GM19463 (cell line): ENCODE data around the gene DCP1B.
A peak's percentile ranks its signal among the peaks of the same experiment; 100 is the strongest.
"Not testable (repeated sequence)": the region's sequence is repeated elsewhere in the genome, so short reads cannot be mapped to it uniquely, and the experiment has no call there.

Experiments
- ATAC-seq: cut with Tn5 transposase; IDR thresholded peaks from one replicate; pipeline ENCODE4 v1.9.1; 2021; ENCODE audit warnings: mild to moderate bottlenecking, moderate library complexity; ENCODE audit not compliant: unreplicated experiment

DCP1B gene

DNA sequence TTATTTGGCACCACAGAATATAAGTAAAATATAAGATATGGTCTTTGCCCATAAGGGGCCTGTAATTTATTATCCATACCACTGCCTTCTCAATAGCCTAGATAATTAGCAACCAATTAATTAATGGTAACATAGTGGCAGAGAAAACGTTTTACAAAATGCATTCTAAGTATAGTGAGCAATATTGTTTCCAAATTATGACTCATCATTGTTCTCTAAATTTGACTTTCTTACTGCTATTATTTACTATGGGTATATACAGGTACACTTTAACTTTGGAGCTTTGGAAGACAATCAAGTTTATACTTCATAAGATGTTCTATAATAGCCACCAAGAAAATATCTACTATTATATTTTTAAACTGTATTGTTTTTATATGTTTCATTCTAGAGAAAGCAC is 26.7 kb downstream of the DCP1B start:
- no peak for ATAC-seq

DNA sequence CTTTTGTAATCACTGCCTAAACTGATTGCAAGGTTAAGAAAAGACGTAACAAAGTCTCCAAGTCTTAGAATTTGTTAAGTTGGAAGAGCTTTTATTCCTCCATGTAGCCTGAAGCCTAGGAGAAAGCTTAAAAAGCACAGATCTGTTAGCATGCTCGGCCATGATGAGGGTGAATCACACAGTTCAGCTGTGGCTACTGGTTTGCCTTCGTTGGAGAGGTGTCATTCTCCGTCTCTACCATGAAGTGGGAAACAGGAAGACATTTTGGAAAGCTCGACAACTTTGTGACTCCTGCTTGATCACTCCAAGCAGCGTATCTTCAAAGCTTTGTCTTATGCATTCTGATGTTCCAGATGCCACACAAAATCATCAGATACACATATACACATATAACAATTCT is 27.1 kb downstream of the DCP1B start:
- ATAC-seq, result no peak

DNA sequence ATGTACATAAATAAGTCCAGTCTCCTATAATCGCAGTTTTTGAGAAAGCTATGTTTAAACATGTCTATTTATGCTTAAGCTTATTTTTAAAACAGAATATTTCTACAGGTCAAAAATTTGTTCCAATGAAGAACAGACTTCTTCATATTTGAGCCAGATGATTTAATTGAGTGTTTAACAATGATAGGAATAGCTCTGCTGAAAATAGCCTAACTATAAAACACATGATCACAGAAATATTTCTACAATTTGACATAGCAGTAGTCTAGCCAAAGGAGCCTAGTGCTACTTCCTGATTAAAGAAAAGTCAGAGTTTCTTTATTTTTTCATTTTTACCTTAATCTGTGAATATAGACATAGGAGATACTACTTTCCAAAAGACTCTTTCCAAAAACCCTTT is 29.4 kb downstream of the DCP1B start:
- ATAC-seq, result no peak

DNA sequence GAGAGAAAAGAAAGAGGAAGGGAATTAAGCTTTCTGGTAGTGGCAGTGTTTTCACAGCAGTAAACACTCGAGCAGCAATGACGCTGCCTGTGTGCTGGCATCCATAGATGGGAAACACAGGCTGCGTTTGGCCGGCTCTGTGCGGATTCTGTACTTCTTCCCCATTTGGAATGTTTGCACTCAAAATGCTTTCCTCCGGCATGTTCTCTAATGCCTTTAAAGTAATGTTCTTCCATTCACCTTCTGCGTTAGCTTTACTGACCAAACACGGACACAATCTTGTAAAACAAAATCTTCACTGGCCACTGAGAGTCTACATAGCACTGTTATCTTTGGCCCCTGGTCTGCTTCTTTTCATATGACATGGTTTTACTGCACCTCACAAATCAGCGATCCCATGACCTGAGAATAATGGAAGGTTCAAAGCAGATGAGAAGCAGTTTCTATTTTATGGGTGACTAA is 31.4 kb downstream of the DCP1B start:
- ATAC-seq, result no peak

DNA sequence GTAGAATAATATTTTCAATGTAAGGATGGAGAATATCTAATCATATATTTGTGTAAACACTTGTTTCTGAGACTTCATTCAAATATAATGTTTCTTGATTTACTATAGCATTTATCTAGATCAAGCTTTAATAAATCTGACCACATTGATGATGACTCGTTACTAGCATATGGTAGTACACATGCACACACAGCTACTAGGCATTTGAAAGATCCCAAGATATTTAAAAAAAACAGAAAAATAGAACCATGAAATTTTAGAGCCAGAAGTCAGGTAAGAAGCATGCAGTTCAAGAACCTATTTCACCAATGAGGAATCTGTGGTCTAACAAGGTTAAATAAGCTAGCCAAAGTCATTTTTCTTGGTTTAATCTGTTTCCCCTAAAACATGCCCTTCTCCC is 32.0 kb downstream of the DCP1B start:
- ATAC-seq, result no peak

DNA sequence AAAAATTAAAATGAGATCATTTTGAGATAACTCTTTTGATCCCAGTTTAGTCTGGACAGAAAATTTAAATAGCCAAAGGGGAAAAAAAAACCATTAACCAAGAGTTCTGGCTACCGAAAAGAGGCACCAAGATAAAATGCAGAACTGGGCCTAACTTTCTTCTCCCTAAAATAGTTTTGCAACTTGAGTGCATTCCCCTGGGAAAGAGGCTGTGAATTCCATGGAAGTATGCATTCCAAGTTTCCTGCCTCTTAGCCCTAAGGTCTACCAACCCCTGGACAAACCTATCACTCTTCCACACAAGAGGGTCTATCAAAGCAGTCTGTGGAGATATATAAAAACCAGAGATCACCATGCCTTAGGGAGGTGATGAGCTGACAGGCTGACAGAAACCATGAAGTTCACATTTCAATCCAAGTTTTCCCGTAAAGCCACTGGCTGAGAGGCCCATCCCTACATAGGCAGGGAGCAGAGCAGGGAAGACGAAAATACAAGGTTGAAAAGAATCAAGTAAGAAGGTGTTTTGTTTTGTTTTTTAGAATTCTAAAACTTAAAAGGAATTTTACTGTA is 33.8 kb downstream of the DCP1B start:
- ATAC-seq, result no peak

DNA sequence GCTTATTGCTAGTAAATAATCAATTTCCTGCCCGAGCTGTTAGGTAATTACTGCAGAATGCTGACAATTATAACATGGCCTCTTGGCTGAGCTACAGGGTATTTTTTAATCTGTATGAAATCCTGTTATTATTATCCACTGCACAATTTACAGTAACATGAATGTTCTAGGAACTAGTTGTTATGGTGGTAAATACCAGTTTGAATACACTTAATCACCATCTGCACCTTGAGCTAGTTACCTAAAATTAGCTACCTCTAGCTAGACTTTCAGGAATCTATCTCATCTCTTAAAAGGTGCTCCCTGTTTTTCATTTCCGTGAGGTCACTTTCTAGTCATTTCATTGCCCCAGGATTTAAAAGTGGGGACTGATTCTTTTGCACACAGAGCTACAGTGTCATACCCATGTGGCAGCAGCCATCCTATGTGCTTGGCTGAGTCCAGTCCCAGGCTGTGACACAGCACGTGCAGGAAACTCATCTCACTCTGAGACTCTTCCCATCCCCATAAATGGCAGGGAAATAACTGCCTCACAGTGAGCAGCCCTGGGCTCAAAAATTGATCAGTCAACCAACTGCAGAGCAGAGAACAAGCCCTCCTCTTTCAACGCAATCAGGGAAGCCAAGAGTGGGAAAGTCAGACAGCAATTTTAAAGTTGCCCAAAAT is 37.6 kb downstream of the DCP1B start:
- ATAC-seq, result no peak

DNA sequence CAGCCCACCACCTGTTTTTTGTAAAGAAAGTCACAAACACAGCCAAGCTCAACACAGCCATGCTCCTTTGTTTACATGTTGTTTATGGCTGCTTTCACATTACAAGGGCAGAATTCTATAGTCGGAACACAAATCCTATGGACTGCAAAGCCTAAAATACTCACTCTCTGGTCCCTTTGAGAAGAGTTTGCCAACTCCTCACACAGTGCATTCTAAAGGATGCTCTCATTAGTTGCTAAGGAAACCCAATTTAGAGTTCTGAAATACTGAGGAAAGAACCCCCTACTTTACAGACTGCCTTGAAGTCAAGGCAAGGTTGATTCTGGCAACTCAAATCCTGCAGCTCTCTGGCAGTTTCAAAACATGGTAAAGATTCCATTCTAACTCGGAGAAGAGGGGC is 38.3 kb downstream of the DCP1B start:
- ATAC-seq, result no peak

DNA sequence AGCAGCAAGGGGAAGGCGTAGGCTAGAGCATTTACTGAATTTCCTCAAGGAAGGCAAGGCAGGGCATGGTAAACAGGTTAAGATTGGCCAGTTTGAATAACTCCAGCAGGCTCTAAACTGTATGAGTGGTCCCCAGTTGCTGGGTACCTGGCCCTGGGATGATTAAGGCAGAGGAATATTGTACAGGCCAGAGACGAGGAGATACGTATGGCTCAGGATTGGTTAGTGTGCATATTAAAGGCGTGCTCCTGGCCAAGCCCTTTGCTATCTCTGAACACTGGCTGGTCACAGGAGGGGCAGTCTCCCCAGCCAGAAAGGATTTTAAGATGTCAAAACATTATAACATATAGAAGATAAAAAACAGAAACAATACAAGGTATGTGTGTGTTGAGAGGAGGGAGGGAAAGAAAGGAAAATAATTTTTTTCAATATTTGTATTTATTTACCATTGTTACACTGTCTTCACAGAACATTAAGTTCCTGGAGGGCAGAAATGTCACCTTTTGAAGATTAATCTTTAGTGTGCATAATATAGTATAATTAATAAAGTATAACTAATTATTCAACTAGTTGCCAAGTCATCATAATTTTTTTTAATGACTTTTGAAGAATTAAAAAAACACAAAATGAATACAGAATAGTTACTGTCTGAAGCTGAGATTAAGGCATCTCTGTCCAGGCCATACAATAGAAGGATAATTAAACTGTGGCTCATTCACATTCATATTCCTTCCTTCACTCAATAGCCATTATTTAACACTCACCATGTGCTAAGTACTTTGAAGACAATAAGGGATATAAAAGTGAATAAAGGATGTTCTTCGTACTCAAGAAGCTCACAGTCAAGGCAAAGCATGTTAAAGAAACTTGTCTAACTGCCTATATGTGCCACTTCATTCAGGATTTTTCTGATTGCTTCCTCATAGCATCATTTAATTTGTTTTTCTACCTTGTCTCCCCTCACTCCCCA is 41.9 kb downstream of the DCP1B start:
- ATAC-seq, result no peak

DNA sequence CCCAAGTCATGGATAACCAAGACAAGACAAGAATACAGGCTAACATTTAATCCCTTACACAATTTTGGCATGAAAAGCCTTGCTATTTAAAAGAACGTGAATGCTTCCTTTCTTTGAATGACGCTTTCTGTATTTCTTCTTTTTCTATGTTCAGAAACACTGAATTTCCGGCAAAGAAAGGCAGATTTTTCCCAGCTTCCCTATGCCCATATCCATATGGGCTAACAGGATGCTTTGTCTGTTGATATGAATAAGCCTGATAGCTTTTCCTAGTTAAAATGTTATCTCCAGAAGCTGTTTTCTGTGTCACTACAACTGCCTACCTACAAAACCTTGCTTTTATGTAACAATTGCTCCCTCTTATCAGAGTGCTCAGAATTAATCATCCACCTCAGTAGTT is 47.5 kb downstream of the DCP1B start:
- no peak for ATAC-seq

DNA sequence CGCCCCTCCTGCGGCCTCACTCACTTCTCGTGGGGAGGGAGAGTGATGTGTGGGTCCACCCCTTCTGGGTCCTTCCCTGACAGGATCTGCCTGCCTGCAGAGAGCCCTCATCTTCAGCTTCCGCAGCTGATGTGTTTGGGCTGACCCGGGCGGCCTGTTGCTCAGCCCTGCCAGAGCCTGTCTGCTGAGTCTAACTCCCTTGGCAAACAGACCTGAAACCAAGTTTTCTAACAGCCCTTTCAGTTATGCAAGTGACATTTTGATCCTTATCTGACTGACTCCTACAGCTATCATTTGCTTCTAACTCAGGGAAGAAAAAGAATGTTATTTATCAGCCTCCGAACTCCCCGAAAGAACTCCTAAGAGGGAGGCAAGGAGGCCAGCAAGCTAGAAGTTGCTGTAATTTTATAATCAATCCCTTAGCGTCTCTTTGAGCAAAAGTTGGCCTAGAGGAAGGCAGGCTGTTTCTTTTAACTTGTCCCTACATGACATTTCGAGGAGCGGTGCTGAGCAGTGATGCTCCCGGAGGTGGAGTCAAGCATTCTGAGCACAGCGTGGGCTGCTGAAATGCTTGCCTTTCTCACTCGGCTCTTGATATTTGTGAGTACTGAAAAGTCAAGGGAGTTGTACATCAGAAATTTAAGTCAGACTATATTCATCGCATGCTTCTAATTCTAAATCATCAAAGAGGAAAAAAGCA is 54.3 kb downstream of the DCP1B start:
- ATAC-seq, result no peak

DNA sequence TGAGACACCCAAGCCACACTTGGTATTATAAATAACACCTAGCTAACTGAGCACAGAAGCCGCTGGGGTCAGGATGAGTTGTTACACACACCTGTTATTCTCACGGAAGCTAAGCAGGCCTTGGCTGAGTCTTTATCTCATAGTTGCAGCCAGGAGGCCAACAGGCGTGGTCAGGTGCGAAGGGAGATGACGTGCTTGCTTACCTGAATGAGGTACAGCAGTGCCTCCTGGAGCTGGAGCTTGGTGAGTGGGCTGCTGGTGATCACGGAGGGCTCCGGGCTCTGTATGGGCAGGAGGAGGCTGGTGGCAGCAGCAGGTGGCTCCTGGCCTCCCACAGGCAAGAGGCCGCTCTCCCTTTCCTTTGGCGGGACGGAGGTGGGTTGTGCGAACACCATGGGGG is 55.4 kb downstream of the DCP1B start:
- no peak for ATAC-seq

DNA sequence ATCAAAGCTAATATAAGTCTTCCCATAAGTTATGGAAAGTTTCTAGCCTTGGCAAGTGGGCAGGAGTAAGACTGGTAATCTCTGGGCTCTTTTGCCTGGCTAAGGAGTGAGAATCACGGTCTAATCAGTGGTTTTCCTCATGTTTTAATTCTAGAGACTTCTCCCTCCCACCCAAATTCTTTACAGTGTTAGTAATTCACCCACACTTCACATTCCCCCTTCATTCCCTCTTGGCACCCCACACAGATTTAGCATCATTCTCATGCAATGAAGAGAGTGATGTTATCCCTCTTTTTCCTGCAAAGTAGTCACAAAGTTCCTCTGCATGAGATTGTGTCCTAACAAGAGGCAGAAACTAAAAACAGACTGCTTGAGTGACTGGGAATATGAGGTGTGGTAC is 57.2 kb downstream of the DCP1B start:
- ATAC-seq, result no peak

DNA sequence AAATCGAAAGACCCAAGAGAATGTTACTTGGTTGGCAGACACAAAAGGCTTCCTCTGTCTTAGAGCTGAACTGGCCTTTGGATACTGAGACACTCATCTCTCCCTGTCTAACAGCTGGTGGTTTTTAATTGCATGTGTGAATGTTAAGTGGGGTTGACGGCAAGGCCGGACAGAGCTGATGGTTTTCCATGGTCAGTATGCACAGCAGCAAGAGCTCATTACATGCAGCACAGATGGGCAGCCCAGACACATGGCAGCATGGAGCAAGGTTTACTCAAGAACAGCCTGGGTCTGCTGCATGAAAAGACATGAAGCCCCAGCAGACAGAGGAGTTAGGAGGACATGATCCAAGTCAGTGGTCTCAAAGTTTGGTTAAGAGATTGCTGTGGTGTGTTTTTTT is 58.0 kb downstream of the DCP1B start:
- ATAC-seq, result no peak

DNA sequence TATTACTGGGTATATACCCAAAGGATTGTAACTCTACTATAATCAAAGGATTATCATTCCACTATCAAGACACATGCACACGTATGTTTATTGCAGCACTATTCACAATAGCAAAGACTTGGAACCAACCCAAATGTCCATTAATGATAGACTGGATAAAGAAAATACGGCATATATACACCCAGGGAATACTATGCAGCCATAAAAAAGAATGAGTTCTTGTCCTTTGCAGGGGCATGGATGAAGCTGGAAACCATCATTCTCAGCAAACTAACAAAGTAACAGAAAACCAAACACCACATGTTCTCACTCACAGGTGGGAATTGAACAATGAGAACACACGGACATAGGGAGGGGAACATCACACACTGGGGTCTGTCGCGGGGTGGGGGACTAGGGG is 58.8 kb downstream of the DCP1B start:
- not testable (repeated sequence) for ATAC-seq

DNA sequence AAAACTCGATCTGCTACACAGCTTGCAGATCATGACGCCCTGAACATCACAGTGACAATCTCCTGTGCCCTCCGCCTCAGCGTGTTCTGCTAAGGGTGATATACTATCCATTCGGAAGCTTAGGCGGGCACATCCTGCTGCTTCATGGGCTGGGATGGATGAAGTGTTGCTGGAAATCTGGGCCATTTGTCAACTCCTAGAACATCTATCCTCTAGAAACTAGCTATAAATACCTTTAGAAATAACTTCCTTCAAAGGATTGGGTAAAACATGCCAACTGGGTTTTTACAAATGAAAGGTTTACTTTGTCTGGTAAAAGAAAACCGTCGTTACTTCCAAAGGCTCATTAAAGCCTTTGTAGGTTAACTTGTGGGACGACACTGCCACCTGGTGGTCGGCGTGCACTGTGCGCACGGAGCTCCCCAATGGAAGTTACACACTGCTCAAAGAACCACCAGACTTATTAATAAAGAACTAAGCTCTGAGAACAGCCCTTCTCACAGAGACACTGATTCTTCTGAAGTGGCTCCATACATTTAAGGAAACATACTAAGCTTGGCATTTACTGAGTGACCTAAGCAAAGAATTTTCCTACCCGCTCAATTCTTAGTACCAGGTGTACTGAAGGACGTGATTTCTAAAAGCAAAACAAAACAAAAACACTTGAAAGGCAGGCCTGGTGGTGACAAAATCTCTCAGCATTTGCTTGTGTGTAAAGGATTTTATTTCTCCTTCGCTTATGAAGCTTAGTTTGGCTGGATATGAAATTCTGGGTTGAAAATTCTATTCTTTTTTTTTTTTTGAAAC is 64.3 kb downstream of the DCP1B start:
- ATAC-seq, result peak; percentile 68

DNA sequence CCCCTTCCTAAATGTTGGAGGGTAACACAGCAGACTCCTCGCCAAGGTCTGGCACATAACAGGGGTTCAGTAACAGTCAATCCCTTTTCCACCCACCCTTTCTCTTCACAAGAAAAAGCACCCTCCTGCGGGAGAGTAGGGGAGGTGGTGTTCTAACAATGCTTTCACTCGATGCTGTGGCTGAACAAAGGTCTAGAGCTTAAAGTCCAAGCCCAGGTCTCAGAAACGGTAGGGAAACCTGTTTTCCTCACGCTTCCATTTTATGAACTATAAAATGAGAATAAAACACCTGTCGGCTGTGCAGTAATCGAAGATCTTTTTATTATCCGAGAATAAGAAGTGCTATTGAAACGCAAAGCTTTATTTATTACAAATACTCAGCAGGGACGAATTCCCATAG is 64.9 kb downstream of the DCP1B start:
- ATAC-seq, result no peak

DNA sequence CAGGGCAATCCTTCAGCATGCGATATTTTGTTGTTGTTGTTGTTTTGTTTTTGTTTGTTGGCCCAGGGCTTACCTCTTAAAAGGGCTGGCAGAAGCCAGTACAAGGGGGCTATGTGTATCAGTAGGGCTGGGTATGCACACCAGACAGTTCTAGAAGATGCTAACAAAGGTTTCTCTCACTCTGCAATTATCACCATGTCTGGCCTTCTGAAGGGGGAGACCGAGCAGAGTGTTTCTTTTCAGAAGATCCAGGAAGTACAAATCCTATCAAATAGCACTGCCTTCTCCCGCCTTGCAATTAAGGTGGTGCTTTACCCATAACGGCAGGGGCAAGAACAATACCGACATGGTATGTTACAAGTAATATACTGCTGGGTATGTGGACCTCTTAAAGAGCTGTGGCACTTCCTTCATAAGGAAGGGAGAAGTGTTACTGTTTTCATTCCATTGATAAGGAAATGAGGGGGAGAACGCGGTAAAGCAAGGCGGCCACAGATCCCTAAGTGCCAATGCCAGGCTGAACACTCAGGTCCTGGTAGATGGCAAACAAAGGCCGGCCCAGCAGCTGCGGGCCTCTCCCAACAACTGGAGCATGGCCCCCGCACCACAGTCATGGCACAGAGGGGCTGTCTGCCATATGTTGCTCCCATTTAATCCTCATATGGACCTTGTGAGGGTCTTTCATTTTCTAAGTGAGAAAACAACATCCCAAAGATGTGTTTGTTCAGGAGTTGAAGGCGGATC is 66.6 kb downstream of the DCP1B start:
- no peak for ATAC-seq

DNA sequence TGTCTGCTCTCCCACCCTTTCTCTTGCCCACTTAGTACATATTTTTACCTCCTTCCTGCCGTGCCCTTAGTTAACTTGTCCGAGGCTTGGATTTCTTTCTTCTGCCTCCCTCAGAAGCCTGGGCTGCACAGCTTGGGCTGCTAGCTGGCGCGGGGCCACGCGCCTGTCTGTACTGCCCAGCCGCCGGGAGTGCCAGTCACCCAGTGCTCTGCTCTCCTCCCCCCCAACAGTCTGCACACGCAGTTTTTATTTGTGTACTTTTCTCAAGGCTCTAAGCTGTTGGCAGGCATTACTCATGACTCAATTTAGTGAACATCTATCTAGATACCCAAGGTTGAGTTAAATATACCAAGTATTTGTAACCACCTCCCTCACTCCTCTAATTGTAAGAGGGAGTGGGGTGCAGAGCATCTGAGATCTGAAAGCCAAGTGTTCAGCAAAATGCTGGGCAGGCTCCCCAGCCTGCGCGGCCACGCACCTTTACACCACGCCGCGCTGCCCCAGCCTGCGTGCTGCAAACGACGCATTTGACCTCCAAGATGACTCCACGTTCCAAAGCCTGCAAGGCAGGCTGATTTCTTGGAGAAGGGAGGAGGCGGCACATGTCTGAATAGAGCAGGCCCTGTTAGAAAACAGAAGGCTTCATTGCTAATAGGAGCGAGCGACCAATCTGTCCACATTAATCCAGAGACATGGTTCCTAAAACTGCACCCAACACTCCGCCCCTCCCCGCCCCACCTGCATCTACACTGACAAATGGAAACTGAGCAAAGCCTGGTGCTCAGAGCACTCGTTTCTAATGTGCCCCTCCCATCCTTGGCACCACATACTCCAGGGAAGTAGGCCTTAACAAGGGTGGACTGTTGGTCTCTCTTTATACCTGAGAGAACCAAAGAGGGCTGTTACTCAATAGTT is 67.6 kb downstream of the DCP1B start:
- ATAC-seq, result no peak
